Right renal pelvis (tissue), 4 donors: ENCODE measurements around the gene FLYWCH1. TPM values are rescaled to one million over a fixed set of nuclear protein-coding genes. Genes with fewer than 3 reads are reported as not detected.

Experiments used
- polyA plus RNA-seq, 4 donors: library from polyadenylated mRNA; unstranded; fragments of 120-200 nt; gene quantifications; one replicate each; pipeline ENCODE4 v1.2.1, GENCODE V29; 2013; ENCODE audit not compliant: insufficient read length in 4 of 4

The FLYWCH1 gene
- polyA plus RNA-seq, 4 donors: 19.6 to 25.2 (median 22.3) TPM

Other genes starting within 250 kb of the FLYWCH1 start
- 10 to 100 TPM; 23.4 to 26.4 (median 24.9) TPM for gene KCTD5, start 229.4 kb upstream of the FLYWCH1 start, polyA plus RNA-seq
- gene PRSS27, start 191.7 kb upstream of the FLYWCH1 start, polyA plus RNA-seq: 1 to 10 TPM; 1.3 to 2.1 (median 1.4) TPM
- gene SRRM2, start 159.3 kb upstream of the FLYWCH1 start, polyA plus RNA-seq: 100 to 1,000 TPM; 477 to 678 (median 529) TPM
- 100 to 1,000 TPM; 218 to 336 (median 229) TPM for gene ELOB, start 134.7 kb upstream of the FLYWCH1 start, polyA plus RNA-seq
- gene PRSS33, start 124.4 kb upstream of the FLYWCH1 start, polyA plus RNA-seq: under 1 TPM; 0.17 to 0.51 (median 0.36) TPM
- gene PRSS41, start 113.5 kb upstream of the FLYWCH1 start, polyA plus RNA-seq: not detected
- gene PRSS21, start 94.7 kb upstream of the FLYWCH1 start, polyA plus RNA-seq: under 1 TPM in 3 of 4 donors, not detected in 1; 0.13 to 0.33 (median 0.20) TPM
- under 1 TPM; 0.25 to 0.50 (median 0.33) TPM for gene ZG16B, start 81.6 kb upstream of the FLYWCH1 start, polyA plus RNA-seq
- 1 to 10 TPM; 7.5 to 9.8 (median 8.4) TPM for gene PRSS22, start 53.8 kb upstream of the FLYWCH1 start, polyA plus RNA-seq
- 10 to 100 TPM; 19.8 to 34.6 (median 25.6) TPM for gene FLYWCH2, start 28.7 kb upstream of the FLYWCH1 start, polyA plus RNA-seq
- 1 to 10 TPM; 1.0 to 3.3 (median 1.6) TPM for gene KREMEN2, start 52.3 kb downstream of the FLYWCH1 start, polyA plus RNA-seq
- 10 to 100 TPM in 3 of 4 donors, 1 to 10 TPM in 1; 8.6 to 12.7 (median 10.4) TPM for gene PAQR4, start 57.4 kb downstream of the FLYWCH1 start, polyA plus RNA-seq
- 10 to 100 TPM; 10.4 to 19.2 (median 14.2) TPM for gene PKMYT1, start 68.5 kb downstream of the FLYWCH1 start, polyA plus RNA-seq
- 1 to 10 TPM; 3.0 to 3.7 (median 3.1) TPM for gene CLDN9, start 101.0 kb downstream of the FLYWCH1 start, polyA plus RNA-seq
- gene CLDN6, start 106.3 kb downstream of the FLYWCH1 start, polyA plus RNA-seq: 10 to 100 TPM; 32.9 to 44.1 (median 36.4) TPM
- gene TNFRSF12A, start 108.4 kb downstream of the FLYWCH1 start, polyA plus RNA-seq: 10 to 100 TPM in 3 of 4 donors, 1 to 10 TPM in 1; 7.5 to 18.2 (median 13.0) TPM
- gene HCFC1R1, start 112.0 kb downstream of the FLYWCH1 start, polyA plus RNA-seq: 10 to 100 TPM; 67.1 to 85.2 (median 71.3) TPM
- gene THOC6, start 112.1 kb downstream of the FLYWCH1 start, polyA plus RNA-seq: 10 to 100 TPM; 29.4 to 37.2 (median 32.1) TPM
- gene BICDL2, start 125.0 kb downstream of the FLYWCH1 start, polyA plus RNA-seq: 1 to 10 TPM; 1.2 to 3.8 (median 2.9) TPM
- gene MMP25, start 134.6 kb downstream of the FLYWCH1 start, polyA plus RNA-seq: 1 to 10 TPM in 2 of 4 donors, under 1 TPM in 2; 0.78 to 1.8 (median 1.1) TPM
- 10 to 100 TPM; 29.9 to 47.1 (median 33.9) TPM for gene IL32, start 153.7 kb downstream of the FLYWCH1 start, polyA plus RNA-seq
- gene ZSCAN10, start 187.4 kb downstream of the FLYWCH1 start, polyA plus RNA-seq: under 1 TPM in 2 of 4 donors, not detected in 2; 0.11 to 0.12 TPM
- 10 to 100 TPM; 14.5 to 20.3 (median 17.1) TPM for gene ZNF205, start 200.7 kb downstream of the FLYWCH1 start, polyA plus RNA-seq
- 10 to 100 TPM; 10.3 to 15.8 (median 11.4) TPM for gene ZNF213, start 223.1 kb downstream of the FLYWCH1 start, polyA plus RNA-seq